ENCODE data around the gene USP15. TPM values are rescaled to one million over a fixed set of nuclear protein-coding genes. Genes with fewer than 3 reads are reported as not detected.

The USP15 gene
- total and polyA plus RNA-seq, 12 donors: 25.9 to 148 (median 64.9) TPM

DNA sequence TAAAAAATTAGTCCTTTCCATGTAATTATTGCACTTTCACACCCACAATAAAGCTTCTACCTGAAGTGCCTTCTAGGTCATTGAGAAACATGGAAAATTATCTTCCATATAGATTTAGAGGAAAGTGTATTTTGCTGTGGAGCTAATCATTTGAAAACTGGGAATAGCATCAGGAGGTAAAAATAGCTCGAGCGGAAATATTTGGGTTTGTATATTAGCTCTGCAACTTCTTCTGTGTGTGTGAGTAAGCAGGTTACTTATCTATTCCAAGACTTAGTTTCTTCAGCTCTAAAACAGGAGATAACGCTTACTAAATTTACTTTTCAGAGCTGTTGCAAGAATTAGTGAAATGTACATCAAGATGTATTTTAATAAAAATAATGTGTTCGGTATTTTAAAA, 111.5 kb downstream of the USP15 start:
- no peaks in the 10 kb centered on the region for H3K36me3 ChIP-seq (replicated peaks in 1 of 2)
- 87 to 93% (median 89%) methylated on average over 4 of the region's 4 CpGs for WGBS, 4 donors
- TF ChIP-seq POLR2A (IDR thresholded peaks at IDR 0.05): no peak
- TF ChIP-seq, protein P1, sequence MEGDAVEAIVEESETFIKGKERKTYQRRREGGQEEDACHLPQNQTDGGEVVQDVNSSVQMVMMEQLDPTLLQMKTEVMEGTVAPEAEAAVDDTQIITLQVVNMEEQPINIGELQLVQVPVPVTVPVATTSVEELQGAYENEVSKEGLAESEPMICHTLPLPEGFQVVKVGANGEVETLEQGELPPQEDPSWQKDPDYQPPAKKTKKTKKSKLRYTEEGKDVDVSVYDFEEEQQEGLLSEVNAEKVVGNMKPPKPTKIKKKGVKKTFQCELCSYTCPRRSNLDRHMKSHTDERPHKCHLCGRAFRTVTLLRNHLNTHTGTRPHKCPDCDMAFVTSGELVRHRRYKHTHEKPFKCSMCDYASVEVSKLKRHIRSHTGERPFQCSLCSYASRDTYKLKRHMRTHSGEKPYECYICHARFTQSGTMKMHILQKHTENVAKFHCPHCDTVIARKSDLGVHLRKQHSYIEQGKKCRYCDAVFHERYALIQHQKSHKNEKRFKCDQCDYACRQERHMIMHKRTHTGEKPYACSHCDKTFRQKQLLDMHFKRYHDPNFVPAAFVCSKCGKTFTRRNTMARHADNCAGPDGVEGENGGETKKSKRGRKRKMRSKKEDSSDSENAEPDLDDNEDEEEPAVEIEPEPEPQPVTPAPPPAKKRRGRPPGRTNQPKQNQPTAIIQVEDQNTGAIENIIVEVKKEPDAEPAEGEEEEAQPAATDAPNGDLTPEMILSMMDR (IDR thresholded peaks at IDR 0.05): no peak
- H3K9me3 ChIP-seq (replicated peaks in 1 of 3): no peaks in the 10 kb centered on the region
- H3K4me1 ChIP-seq (replicated peaks in 1 of 2): peaks cover 0 to 21% of the 10 kb centered on the region in 2 donors
- H3K27ac ChIP-seq: no peak overlapping the region
- DNase-seq: no peak
- no peaks in the 10 kb centered on the region for H3K27me3 ChIP-seq
- intact Hi-C loops (cut with DNase I): no loop called here
- H3K4me3 ChIP-seq: no peak overlapping the region

DNA sequence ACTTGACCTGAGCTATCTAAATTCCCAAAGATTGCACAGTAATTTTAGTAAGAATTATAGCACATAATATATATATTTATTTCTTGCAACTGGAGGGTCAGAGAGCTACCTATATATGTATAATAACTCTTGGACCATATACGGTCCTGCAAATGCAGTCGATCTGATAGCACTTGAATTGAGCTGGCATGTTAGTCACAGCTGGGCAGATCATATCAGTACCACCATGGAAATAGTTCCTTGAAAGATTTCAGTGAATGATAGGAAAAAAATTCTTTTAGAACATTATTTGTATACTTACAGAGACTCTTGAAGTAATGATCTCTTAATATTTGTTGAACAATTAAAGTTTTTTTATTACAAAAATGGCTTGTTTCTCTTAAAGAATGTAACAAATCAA, 111.9 kb downstream of the USP15 start:
- H3K36me3 ChIP-seq (replicated peaks in 1 of 2): no peaks in the 10 kb centered on the region
- H3K4me1 ChIP-seq (replicated peaks in 1 of 2): peaks cover 0 to 21% of the 10 kb centered on the region in 2 donors
- intact Hi-C loops (cut with DNase I): no loop called here
- WGBS, 4 donors: 61 to 81% (median 75%) methylated on average over 2 of the region's 2 CpGs
- TF ChIP-seq, protein P1 (IDR thresholded peaks at IDR 0.05): no peak
- TF ChIP-seq POLR2A (IDR thresholded peaks at IDR 0.05): no peak
- no peak overlapping the region for H3K4me3 ChIP-seq
- H3K9me3 ChIP-seq (replicated peaks in 1 of 3): no peaks in the 10 kb centered on the region
- no peak for DNase-seq
- no peaks in the 10 kb centered on the region for H3K27me3 ChIP-seq
- no peak overlapping the region for H3K27ac ChIP-seq

DNA sequence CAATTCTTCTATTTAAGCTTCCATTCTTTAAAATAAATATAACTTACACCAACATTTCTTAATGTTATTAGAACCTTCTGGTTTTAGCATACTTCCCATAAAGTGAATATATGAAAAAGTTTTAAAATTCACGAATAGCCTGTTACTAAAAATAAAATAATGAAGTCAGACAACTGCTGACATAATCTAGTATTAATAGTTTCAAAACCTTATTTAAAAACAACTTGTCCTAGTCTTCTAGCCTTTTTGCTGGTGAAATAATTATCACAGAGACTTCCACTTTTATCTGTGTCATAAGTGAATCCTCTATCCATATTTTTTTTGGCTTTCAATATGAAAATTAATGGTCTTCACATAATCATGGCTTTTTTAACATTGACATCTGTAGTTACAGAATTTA, 112.6 kb downstream of the USP15 start:
- no peaks in the 10 kb centered on the region for H3K9me3 ChIP-seq (replicated peaks in 1 of 3)
- 8 to 29% (median 21%) methylated on average over 1 of the region's 1 CpG for WGBS, 4 donors
- H3K27me3 ChIP-seq: no peaks in the 10 kb centered on the region
- no peak for DNase-seq
- intact Hi-C loops (cut with DNase I): no loop called here
- no peaks in the 10 kb centered on the region for H3K36me3 ChIP-seq (replicated peaks in 1 of 2)
- peaks cover 0 to 21% of the 10 kb centered on the region in 2 donors for H3K4me1 ChIP-seq (replicated peaks in 1 of 2)
- no peak for TF ChIP-seq POLR2A (IDR thresholded peaks at IDR 0.05)
- TF ChIP-seq, protein P1 (IDR thresholded peaks at IDR 0.05): no peak
- H3K4me3 ChIP-seq: no peak overlapping the region
- H3K27ac ChIP-seq: no peak overlapping the region

DNA sequence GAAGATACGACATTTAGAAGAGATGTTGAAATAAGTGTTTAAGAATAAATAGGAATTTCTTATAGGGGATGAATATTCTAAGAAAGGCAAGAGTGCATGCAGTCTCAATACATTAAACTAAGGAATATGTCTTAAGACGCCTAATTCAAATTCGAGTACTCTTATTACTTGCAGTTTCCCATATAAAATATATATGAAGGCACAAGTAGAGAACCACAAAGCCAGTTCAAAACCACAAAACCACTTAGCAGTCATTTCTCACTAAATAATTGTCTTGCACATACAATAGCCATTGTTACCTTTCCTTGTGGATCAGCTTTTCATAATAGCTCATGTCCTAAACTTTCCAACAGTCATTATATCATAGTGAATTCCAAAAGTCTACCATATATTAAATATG, 115.4 kb downstream of the USP15 start:
- 92 to 97% (median 95%) methylated on average over 3 of the region's 3 CpGs for whole genome bisulfite sequencing, 4 donors
- H3K36me3 ChIP-seq (replicated peaks in 1 of 2): no peaks in the 10 kb centered on the region
- TF ChIP-seq, protein P1 (IDR thresholded peaks at IDR 0.05): no peak
- H3K9me3 ChIP-seq (replicated peaks in 1 of 3): no peaks in the 10 kb centered on the region
- no peak overlapping the region for H3K27ac ChIP-seq
- intact Hi-C loops (cut with DNase I): no loop called here
- DNase-seq: no peak
- H3K4me1 ChIP-seq (replicated peaks in 1 of 2): peaks cover 0 to 26% of the 10 kb centered on the region in 2 donors
- H3K4me3 ChIP-seq: no peak overlapping the region
- no peaks in the 10 kb centered on the region for H3K27me3 ChIP-seq
